GM10248 (cell line): ENCODE measurements around the gene LUC7L.

ENCODE experiments used
- CTCF ChIA-PET: fragments of 300-600 bp; sonication (Branson Sonifier 250); formaldehyde crosslinking; extraction: SDS; loops from one replicate; lab custom pipeline; 2021; ENCODE audit warnings: antibody characterized with exemption; lab: Yijun Ruan, JAX
- POLR2A ChIA-PET: fragments of 350-650 bp; sonication (Branson Sonifier 250); formaldehyde crosslinking; extraction: SDS; loops from one replicate; lab custom pipeline; 2020; ENCODE audit warnings: antibody characterized with exemption; lab: Yijun Ruan, JAX
- DNase-seq: peaks from one replicate; pipeline ENCODE4 v3.0.0; 2012; ENCODE audit errors: extremely low spot score
- CTCF ChIP-seq: IDR thresholded peaks from 2 replicates; pipeline ENCODE4 v1.5.1; 2012; ENCODE audit warnings: mild to moderate bottlenecking, low read depth; ENCODE audit errors: extremely low read depth, missing control alignments, control extremely low read depth

The LUC7L gene

GRCh38 chr16:228852-229730, at the start of gene LUC7L:
LUC7L (minus strand) TSS chr16:229449; CDS start chr16:229339, 110 bp downstream.
- POLR2A ChIA-PET: no interaction called here
- peak; percentile 92 for DNase-seq
- CTCF ChIA-PET: interaction anchor here (1.0 to 1.6 kb wide), 7 partner anchors 11 to 132 kb away, joined by 3 to 5 read pairs (median 4); partner anchors contain the start of gene AXIN1
- no peak for TF ChIP-seq CTCF

GRCh38 chr16:278863-279366, 49.7 kb upstream of the LUC7L start:
- CTCF ChIA-PET: interaction anchor here (2.2 kb wide), 1 partner anchor 182 kb away, joined by 5 read pairs; no protein-coding TSS in a partner anchor
- no peak for TF ChIP-seq CTCF
- POLR2A ChIA-PET: no interaction called here
- no peak for DNase-seq

- POLR2A ChIA-PET: interaction anchor here (0.6 kb wide), 1 partner anchor 39 kb away, joined by 3 read pairs; no protein-coding TSS in a partner anchor
- CTCF ChIA-PET: interaction anchor here (1.9 kb wide), 1 partner anchor 169 kb away, joined by 4 read pairs; no protein-coding TSS in a partner anchor
- TF ChIP-seq CTCF: no peak
- DNase-seq: no peak
These were observed 47.3 kb upstream of the LUC7L start for GRCh38 chr16:276426-277077.

- DNase-seq: no peak
- ChIA-PET POLR2A (no interaction called here), CTCF (no interaction called here)
- no peak for TF ChIP-seq CTCF
These were observed 46.6 kb upstream of the LUC7L start, which contains the start of gene RGS11 for GRCh38 chr16:275786-276232. RGS11 (minus strand) TSS chr16:275944; CDS start chr16:275911, 33 bp downstream.

- POLR2A ChIA-PET: no interaction called here
- CTCF ChIA-PET: no interaction called here
- no peak for DNase-seq
- no peak for TF ChIP-seq CTCF
These were observed 45.9 kb upstream of the LUC7L start for GRCh38 chr16:275041-275641.
